Gastroesophageal sphincter (tissue), 4 donors: ENCODE measurements around the gene CTAGE1. TPM values are rescaled to one million over a fixed set of nuclear protein-coding genes. Genes with fewer than 3 reads are reported as not detected.
"Not testable (repeated sequence)": the region's sequence is repeated elsewhere in the genome, so short reads cannot be mapped to it uniquely, and the experiment has no call there.

ENCODE experiments used
- ATAC-seq: fragments of 150-250 bp; one replicate; pipeline ENCODE4 v1.9.1; 2016; ENCODE audit warnings: mild to moderate bottlenecking, moderate library complexity
- H3K27ac ChIP-seq, 4 donors: fragments of 200-600 bp; sonication (generic) in 3 of 4; 1 replicate in 3 of 4; 2 replicates in 1 of 4; pipeline ENCODE4 v1.5.1; 2016 to 2019
- H3K27me3 ChIP-seq: fragments of 200-600 bp; sonication (generic); one replicate; pipeline ENCODE4 v1.5.1; 2019
- H3K36me3 ChIP-seq, 2 donors: fragments of 200-600 bp; sonication (generic); one replicate each; pipeline ENCODE4 v1.5.1; 2019; ENCODE audit warnings: control low read depth in 1 of 2
- H3K4me1 ChIP-seq, 3 donors: fragments of 200-600 bp; sonication (generic); 1 replicate in 2 of 3; 2 replicates in 1 of 3; pipeline ENCODE4 v1.5.1; 2016 to 2019; ENCODE audit warnings: control low read depth in 2 of 3
- H3K4me3 ChIP-seq, 2 donors: fragments of 200-600 bp; sonication (generic); one replicate each; pipeline ENCODE4 v1.5.1; 2019; ENCODE audit warnings: mild to moderate bottlenecking in 1 of 2, moderate library complexity in 1 of 2
- H3K9me3 ChIP-seq, 3 donors: fragments of 200-600 bp; sonication (generic); one replicate each; pipeline ENCODE4 v1.5.1; 2017 to 2019; ENCODE audit warnings: control low read depth in 2 of 3
- EP300 ChIP-seq: sonication (generic); formaldehyde crosslinking; IDR thresholded peaks from one replicate; pipeline ENCODE4 v1.6.1; 2017; ENCODE audit warnings: antibody characterized with exemption, mild to moderate bottlenecking
- POLR2A ChIP-seq, 2 donors: fragments of 450-650 bp; IDR thresholded peaks; one replicate each; pipeline ENCODE4 v1.6.1; 2017; ENCODE audit warnings: antibody characterized with exemption in 2 of 2, mild to moderate bottlenecking in 2 of 2, moderate library complexity in 1 of 2
- POLR2AphosphoS5 ChIP-seq: sonication (generic); formaldehyde crosslinking; IDR thresholded peaks from one replicate; pipeline ENCODE4 v1.6.1; 2017; ENCODE audit warnings: antibody characterized with exemption
- WGBS, 2 donors: methylation state at CpG; one replicate each; pipeline ENCODE4 v1.1.5; 2018; ENCODE audit warnings: low coverage in 1 of 2; 5-methylcytosine and 5-hydroxymethylcytosine counted together
- total RNA-seq, 4 donors: library from RNA; depleted of rRNA; stranded (reverse); fragments of >200 nt; gene quantifications; one replicate each; pipeline ENCODE4 v1.1.0, GENCODE V29; 2016
- TF ChIP-seq, protein P1 (sequence below), 4 experiments: fragments of 200-600 bp in 2 of 4; fragments of 450-650 bp in 2 of 4; sonication (generic) in 1 of 4; IDR thresholded peaks; one replicate each; pipeline ENCODE4 v1.5.1; 2017 to 2019; ENCODE audit warnings: antibody characterized with exemption in 4 of 4, mild to moderate bottlenecking in 2 of 4, moderate library complexity in 2 of 4

Gene CTAGE1
- total RNA-seq, 4 donors from 2014 or later, result not detected

DNA sequence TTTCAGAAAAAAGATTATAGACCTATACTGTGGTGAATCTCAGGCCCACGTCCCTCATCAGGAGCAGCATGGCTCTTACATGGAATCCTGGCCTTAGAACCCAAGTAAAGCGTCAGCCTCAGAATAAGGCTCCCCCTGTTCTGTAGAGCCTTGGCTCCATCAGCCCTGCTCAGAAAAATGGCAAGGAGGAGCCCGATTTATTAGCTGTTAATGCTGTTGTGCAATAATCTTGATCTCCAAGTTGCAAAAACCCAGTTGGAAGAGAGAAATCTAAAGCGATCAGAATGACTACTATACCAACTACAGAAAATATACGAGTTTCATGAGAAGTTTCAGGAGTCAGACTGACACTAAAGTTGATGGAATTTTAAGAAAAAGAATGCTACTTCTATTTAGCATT lies 35.6 kb upstream of the CTAGE1 start:
- ATAC-seq, result no peak

DNA sequence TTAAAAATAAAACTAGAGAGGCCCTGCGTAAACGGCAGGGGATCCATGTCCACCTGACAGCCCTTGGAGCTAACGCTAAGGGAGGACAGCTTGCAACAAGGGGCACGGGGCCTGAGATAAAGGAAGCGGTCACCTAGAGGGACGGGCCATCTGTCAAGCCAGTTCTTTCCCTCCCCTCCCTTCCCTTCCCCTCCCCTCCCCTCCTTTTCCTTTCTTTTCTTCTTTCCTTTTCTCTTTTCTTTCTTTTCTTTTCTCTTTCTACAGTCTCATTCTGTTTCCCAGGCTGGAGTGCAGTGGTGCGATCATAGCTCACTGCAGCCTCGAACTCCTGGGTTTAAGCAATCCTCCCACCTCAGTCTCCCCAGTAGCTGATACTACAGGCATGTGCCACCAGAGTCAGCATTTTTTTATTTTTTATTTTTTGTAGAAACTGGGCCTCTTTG lies 34.5 kb upstream of the CTAGE1 start:
- WGBS, 2 donors, result 73 to 86% methylated on average over 3 to 8 of the region's 8 CpGs
- Histone ChIP-seq H3K27ac (no peak overlapping the region), H3K9me3 (peaks cover 0 to 29% (median 0%) of the 10 kb centered on the region in 3 donors), H3K36me3 (no peaks in the 10 kb centered on the region), H3K4me3 (no peak overlapping the region), H3K27me3 (no peaks in the 10 kb centered on the region), H3K4me1 (peaks cover 0 to 3% (median 0%) of the 10 kb centered on the region in 3 donors)
- ATAC-seq, result no peak
- TF ChIP-seq, protein P1, sequence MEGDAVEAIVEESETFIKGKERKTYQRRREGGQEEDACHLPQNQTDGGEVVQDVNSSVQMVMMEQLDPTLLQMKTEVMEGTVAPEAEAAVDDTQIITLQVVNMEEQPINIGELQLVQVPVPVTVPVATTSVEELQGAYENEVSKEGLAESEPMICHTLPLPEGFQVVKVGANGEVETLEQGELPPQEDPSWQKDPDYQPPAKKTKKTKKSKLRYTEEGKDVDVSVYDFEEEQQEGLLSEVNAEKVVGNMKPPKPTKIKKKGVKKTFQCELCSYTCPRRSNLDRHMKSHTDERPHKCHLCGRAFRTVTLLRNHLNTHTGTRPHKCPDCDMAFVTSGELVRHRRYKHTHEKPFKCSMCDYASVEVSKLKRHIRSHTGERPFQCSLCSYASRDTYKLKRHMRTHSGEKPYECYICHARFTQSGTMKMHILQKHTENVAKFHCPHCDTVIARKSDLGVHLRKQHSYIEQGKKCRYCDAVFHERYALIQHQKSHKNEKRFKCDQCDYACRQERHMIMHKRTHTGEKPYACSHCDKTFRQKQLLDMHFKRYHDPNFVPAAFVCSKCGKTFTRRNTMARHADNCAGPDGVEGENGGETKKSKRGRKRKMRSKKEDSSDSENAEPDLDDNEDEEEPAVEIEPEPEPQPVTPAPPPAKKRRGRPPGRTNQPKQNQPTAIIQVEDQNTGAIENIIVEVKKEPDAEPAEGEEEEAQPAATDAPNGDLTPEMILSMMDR (IDR thresholded peaks at IDR 0.05), result no peak
- TF ChIP-seq POLR2A (IDR thresholded peaks at IDR 0.05) (no peak), POLR2AphosphoS5 (no peak), EP300 (no peak)

More for the DNA sequence above, 35.6 kb upstream of the CTAGE1 start:
- H3K27me3 ChIP-seq, result no peaks in the 10 kb centered on the region
- H3K4me1 ChIP-seq, result no peaks in the 10 kb centered on the region
- H3K27ac ChIP-seq, result no peak overlapping the region
- no peak overlapping the region for H3K4me3 ChIP-seq
- peaks cover 0 to 29% (median 0%) of the 10 kb centered on the region in 3 donors for H3K9me3 ChIP-seq
- H3K36me3 ChIP-seq, result no peaks in the 10 kb centered on the region
- TF ChIP-seq POLR2AphosphoS5, result no peak
- TF ChIP-seq POLR2A (IDR thresholded peaks at IDR 0.05), result no peak
- TF ChIP-seq, protein P1 (IDR thresholded peaks at IDR 0.05), result no peak
- no peak for TF ChIP-seq EP300
- WGBS, 2 donors, result 82 to 92% methylated on average over 3 to 5 of the region's 5 CpGs

DNA sequence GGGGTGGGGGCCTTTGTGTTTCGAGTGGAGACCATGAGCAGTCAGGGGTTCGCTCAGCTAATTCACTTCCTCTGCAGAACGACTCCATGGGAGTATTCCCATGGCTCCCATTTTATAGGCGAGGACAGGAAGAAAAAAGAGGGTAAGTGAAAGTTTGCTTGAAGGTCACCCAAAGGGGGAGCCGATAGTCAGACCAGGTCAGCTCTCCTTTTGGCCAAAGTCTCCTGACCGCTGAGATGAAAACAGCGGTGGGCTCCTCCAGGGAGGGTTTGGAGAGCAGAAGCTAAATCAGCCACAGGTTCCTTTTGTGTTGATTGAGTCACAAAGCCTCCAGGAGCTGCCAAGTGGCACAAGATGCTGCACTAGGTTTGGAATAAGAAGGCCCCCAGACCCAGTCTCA lies 34.1 kb upstream of the CTAGE1 start:
- 45 to 58% methylated on average over 5 to 6 of the region's 7 CpGs for WGBS, 2 donors
- TF ChIP-seq POLR2AphosphoS5 (no peak), POLR2A (IDR thresholded peaks at IDR 0.05) (no peak), EP300 (no peak)
- TF ChIP-seq, protein P1 (IDR thresholded peaks at IDR 0.05), result no peak
- Histone ChIP-seq H3K27me3 (no peaks in the 10 kb centered on the region), H3K4me1 (peaks cover 0 to 7% (median 0%) of the 10 kb centered on the region in 3 donors), H3K9me3 (peaks cover 0 to 29% (median 0%) of the 10 kb centered on the region in 3 donors), H3K36me3 (no peaks in the 10 kb centered on the region), H3K27ac (no peak overlapping the region), H3K4me3 (no peak overlapping the region)
- ATAC-seq, result no peak

DNA sequence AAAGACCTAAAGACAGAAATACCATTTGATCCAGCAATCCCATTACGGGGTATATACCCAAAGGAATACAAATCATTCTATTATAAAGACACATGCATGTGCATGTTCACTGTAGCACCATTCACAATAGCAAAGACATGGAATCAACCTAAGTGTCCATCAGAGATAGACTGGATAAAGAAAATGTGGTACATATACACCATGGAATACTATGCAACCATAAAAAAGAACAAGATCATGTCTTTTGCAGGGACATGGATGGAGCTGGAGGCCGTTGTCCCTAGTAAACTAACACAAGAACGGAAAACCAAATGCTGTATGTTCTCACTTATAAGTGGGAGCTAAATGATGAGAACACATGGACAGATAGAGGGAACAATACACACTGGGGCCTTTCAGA lies 33.1 kb upstream of the CTAGE1 start:
- peaks cover 0 to 29% (median 0%) of the 10 kb centered on the region in 3 donors for H3K9me3 ChIP-seq

DNA sequence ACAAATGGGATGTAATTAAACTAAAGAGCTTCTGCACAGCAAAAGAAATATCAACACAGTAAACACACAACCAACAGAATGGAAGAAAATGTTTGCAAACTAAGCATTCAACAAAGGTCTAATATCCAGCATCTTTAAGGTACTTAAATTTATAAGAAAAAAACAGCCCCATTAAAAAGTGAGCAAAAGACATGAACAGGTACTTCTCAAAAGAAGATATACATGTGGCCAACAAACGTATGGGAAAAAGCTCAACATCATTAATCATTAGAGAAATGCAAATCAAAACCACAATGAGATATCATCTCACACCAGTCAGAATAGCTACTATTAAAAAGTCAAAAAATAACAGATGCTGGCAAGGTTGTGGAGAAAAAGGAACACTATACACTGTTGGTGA lies 32.6 kb upstream of the CTAGE1 start:
- peaks cover 0 to 29% (median 0%) of the 10 kb centered on the region in 3 donors for H3K9me3 ChIP-seq
- H3K27me3 ChIP-seq, ATAC-seq, H3K36me3 ChIP-seq, H3K27ac ChIP-seq, H3K4me1 ChIP-seq, H3K4me3 ChIP-seq: not testable (repeated sequence)
- WGBS, 2 donors, result 36 to 65% methylated on average over 1 of the region's 1 CpG

More for the DNA sequence above, 33.1 kb upstream of the CTAGE1 start:
- not testable (repeated sequence) for ATAC-seq, H3K4me3 ChIP-seq, H3K27ac ChIP-seq, H3K4me1 ChIP-seq, H3K36me3 ChIP-seq, H3K27me3 ChIP-seq
- WGBS, 2 donors, result 88 to 90% methylated on average over 3 of the region's 3 CpGs

DNA sequence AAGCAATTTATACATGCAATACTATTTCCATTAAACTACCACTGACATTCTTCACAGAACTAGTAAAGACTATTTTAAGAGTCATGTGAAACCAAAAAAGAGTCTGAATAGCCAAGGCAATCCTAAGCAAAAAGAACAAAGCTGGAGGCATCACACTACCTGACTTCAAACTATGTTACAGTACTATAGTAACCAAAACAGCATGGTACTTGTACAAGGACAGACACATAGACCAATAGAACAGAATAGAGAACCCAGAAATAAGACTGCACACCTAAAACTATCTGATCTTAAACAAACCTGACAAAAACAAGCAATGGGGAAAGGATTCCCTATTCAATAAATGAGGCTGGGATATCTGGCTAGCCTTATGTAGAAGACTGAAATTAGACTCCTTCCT lies 32.0 kb upstream of the CTAGE1 start:
- not testable (repeated sequence) for H3K27ac ChIP-seq, ATAC-seq, H3K27me3 ChIP-seq, H3K4me1 ChIP-seq, H3K36me3 ChIP-seq, H3K4me3 ChIP-seq
- H3K9me3 ChIP-seq, result peaks cover 0 to 29% (median 0%) of the 10 kb centered on the region in 3 donors

DNA sequence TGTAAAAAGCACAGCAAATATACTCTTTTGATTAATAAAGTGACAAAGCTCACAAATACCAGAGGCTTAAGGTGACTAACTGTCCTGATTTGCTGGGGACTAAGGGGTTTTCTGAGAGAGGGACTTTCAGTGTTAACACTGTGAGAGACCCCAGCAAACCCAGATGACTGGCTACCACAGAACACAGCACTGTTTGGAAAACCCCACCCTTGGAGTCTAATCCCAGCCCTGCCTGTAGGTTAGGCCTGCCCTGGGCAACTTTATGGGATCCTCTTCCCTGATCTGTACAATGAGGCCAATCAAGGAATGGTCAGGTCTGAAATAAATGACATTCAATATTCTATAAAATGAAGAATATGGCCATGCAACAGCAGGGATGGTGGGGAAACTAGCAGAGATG lies 30.5 kb upstream of the CTAGE1 start:
- Histone ChIP-seq H3K4me3 (no peak overlapping the region), H3K27ac (peak overlapping the region in 1 of 4 donors; percentile 11), H3K9me3 (peaks cover 0 to 29% (median 0%) of the 10 kb centered on the region in 3 donors), H3K36me3 (no peaks in the 10 kb centered on the region), H3K27me3 (no peaks in the 10 kb centered on the region), H3K4me1 (peaks cover 0 to 8% (median 0%) of the 10 kb centered on the region in 3 donors)
- no peak for ATAC-seq
- no peak for TF ChIP-seq EP300
- TF ChIP-seq POLR2AphosphoS5, result no peak
- TF ChIP-seq POLR2A (IDR thresholded peaks at IDR 0.05), result no peak
- TF ChIP-seq, protein P1 (IDR thresholded peaks at IDR 0.05), result no peak
